NCI-H748 (cell line): Measurements from ENCODE around the gene ZCWPW2.

Experiments used
- DNase-seq: peaks from one replicate; lab custom pipeline; 2025; ENCODE audit not compliant: unreplicated experiment; lab: John Stamatoyannopoulos, UW

ZCWPW2 gene

GRCh38 chr3:28348629-28349468, at the start of gene ZCWPW2, which contains the start of gene AZI2:
Gene ZCWPW2, plus strand, starts transcription at chr3:28348721. Its CDS starts 64,348 bp downstream, at chr3:28413069.
Gene AZI2, minus strand, starts transcription at chr3:28348824. Its CDS starts 8,207 bp downstream, at chr3:28340617.
- DNase-seq = peak; percentile 94

GRCh38 chr3:28299705-28300104, 48.8 kb upstream of the ZCWPW2 start:
- DNase-seq = no peak

- no peak for DNase-seq
Observed at GRCh38 chr3:28300345-28300962, 48.1 kb upstream of the ZCWPW2 start.

GRCh38 chr3:28301688-28302087, 46.8 kb upstream of the ZCWPW2 start:
- DNase-seq = no peak

- DNase-seq = no peak
Observed at GRCh38 chr3:28308196-28308595, 40.3 kb upstream of the ZCWPW2 start.

GRCh38 chr3:28315711-28316110, 32.8 kb upstream of the ZCWPW2 start:
- no peak for DNase-seq

GRCh38 chr3:28316226-28316625, 32.3 kb upstream of the ZCWPW2 start:
- no peak for DNase-seq

- DNase-seq = peak; percentile 60
Observed at GRCh38 chr3:28317438-28318022, 31.0 kb upstream of the ZCWPW2 start.

GRCh38 chr3:28320981-28321380, 27.5 kb upstream of the ZCWPW2 start:
- no peak for DNase-seq

GRCh38 chr3:28322464-28322863, 26.1 kb upstream of the ZCWPW2 start:
- no peak for DNase-seq

GRCh38 chr3:28326458-28326926, 22.0 kb upstream of the ZCWPW2 start:
- DNase-seq = no peak

GRCh38 chr3:28328188-28329151, 20.1 kb upstream of the ZCWPW2 start:
- DNase-seq = peak; percentile 4

GRCh38 chr3:28334552-28334951, 14.0 kb upstream of the ZCWPW2 start:
- DNase-seq = no peak

GRCh38 chr3:28335246-28335645, 13.3 kb upstream of the ZCWPW2 start:
- DNase-seq = no peak

- no peak for DNase-seq
Observed at GRCh38 chr3:28337230-28337629, 11.3 kb upstream of the ZCWPW2 start.

- DNase-seq = no peak
Observed at GRCh38 chr3:28343144-28343543, 5.4 kb upstream of the ZCWPW2 start.

- DNase-seq = no peak
Observed at GRCh38 chr3:28345690-28346089, 2.8 kb upstream of the ZCWPW2 start.

- DNase-seq = peak; percentile 26
Observed at GRCh38 chr3:28347374-28348264, 902 bp upstream of the ZCWPW2 start.

- no peak for DNase-seq
Observed at GRCh38 chr3:28348265-28348628, 274 bp upstream of the ZCWPW2 start.
